ENCODE results near the gene PARS2.
A peak's percentile ranks its signal among the peaks of the same experiment; 100 is the strongest.

PARS2 gene

GRCh38 chr1:54805466-54805865 is 41.1 kb upstream of the PARS2 start:
- no peak overlapping the region for H3K4me3 ChIP-seq (replicated peaks; ENCODE audit: low read depth, low read length)
- TF ChIP-seq CTCF (IDR thresholded peaks at IDR 0.05; ENCODE audit: low read length, missing control alignments): no peak
- DNase-seq (ENCODE audit: low read depth): no peak

- TF ChIP-seq CTCF (IDR thresholded peaks at IDR 0.05; ENCODE audit: low read length, missing control alignments): no peak
- DNase-seq (ENCODE audit: low read depth): no peak
- no peak overlapping the region for H3K4me3 ChIP-seq (replicated peaks; ENCODE audit: low read depth, low read length)
These were observed 40.3 kb upstream of the PARS2 start for GRCh38 chr1:54804471-54805132.

- no peak for TF ChIP-seq CTCF (IDR thresholded peaks at IDR 0.05; ENCODE audit: low read length, missing control alignments)
- DNase-seq (ENCODE audit: low read depth): peak; percentile 41
- H3K4me3 ChIP-seq (replicated peaks; ENCODE audit: low read depth, low read length): no peak overlapping the region
These were observed 39.6 kb upstream of the PARS2 start for GRCh38 chr1:54803761-54804470.

GRCh38 chr1:54800899-54801759 is 36.8 kb upstream of the PARS2 start, which contains the start of gene TTC22:
TSS of gene TTC22 (minus strand) at chr1:54801323. CDS start at chr1:54801163, 160 bp downstream.
- no peak for DNase-seq (ENCODE audit: low read depth)
- TF ChIP-seq CTCF (IDR thresholded peaks at IDR 0.05; ENCODE audit: low read length, missing control alignments): peak; percentile 28
- peak within 1 kb of the TSS; percentile 7 for H3K4me3 ChIP-seq (replicated peaks; ENCODE audit: low read depth, low read length)

DNA sequence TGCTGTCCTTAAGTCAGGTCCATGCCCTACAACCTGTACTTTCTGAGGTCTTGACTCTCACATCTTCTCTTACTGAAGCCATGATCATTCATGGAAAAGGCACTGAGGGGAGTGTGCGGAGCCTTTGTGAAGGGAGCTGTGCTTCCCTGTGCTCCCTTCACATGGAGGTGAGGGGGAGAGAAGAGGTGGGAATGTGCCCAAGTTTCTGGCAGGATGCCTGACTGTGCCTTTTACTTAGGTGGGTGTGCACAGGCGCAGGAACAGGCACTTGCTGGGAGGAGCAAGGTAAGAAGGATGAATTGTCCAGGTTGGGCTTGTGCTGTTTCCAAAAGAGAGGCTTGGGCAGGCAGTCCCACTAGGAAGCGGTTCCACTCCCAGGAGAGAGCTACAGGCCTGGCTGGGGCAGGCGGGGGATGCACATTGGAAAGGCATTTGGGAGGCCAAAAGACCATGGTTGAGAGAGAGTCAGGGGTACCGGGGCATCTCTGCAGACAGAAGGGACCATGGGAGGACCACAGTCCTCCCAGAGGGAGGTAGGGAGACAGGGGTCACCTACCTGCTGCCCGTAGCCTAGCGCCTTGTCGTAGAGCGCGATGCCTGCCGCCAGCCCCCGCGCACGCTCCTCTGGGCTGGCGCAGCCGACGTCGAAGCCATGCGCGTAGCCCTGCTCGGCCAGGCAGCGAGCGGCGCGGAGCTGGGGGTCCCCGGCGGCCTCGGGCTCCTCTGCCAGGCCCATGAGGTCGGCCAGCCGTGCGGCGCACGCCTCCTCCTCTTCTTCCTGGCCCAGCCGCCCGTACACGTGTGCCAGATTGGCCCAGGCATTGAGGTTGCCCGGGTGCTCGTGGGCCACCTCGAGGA is 35.9 kb upstream of the PARS2 start:
- no peak overlapping the region for H3K4me3 ChIP-seq (replicated peaks; ENCODE audit: low read depth, low read length)
- no peak for TF ChIP-seq CTCF (IDR thresholded peaks at IDR 0.05; ENCODE audit: low read length, missing control alignments)
- no peak for DNase-seq (ENCODE audit: low read depth)
